GM21619 (cell line): ENCODE measurements around the gene RHOC.

ENCODE experiments used
- ATAC-seq: cut with Tn5 transposase; IDR thresholded peaks from one replicate; pipeline ENCODE4 v1.9.1; 2021; ENCODE audit not compliant: unreplicated experiment

The RHOC gene

DNA sequence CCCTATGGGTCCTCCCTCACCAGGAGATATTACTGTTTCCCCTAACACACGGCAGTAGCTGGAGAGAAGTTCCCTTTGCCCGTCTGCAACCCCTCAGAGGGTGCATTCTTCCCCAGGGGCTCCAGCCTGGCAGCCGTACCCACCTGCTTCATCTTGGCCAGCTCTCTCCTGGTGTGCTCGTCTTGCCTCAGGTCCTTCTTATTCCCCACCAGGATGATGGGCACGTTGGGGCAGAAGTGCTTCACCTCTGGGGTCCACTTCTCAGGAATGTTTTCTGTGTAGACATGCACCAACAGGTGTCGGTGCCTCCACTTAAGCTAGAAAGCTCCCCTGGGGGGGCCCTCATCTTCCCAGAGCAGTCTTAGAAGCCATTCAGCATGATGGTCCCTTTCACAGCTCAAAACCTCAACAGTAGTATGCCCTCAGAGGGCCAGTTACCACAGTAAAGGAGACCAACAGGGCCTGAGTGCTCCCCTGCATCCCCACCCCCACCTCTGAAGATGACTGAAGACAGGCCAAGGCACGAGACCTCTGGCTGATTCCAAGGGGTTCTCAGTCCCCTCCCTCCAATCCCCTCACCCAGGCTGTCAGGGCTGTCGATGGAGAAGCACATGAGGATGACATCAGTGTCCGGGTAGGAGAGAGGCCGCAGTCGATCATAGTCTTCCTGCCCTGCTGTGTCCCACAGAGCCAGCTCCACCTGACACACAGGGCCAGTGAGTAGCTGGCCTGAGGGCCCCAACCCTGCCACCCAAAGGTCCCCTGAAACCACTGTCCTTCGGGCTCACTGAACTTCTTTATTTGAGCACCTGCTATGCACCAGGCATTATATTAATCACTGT is 4.3 kb downstream of the RHOC start:
- no peak for ATAC-seq

DNA sequence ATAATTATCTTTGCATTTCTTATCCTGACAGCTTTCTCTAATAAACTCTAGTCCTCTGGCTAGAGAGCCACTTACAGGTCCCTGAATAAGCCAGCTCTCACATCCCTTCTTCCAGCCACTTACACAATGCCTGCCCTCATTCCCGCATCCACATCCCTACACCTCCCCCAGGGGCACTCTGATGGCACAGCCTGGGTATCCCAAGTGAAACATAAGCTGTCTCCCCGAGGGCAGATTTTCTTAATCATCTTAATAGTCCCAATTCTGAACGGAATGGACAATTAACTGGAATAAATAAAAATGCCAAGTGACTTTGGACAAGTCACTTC is 4.9 kb downstream of the RHOC start:
- ATAC-seq: no peak

DNA sequence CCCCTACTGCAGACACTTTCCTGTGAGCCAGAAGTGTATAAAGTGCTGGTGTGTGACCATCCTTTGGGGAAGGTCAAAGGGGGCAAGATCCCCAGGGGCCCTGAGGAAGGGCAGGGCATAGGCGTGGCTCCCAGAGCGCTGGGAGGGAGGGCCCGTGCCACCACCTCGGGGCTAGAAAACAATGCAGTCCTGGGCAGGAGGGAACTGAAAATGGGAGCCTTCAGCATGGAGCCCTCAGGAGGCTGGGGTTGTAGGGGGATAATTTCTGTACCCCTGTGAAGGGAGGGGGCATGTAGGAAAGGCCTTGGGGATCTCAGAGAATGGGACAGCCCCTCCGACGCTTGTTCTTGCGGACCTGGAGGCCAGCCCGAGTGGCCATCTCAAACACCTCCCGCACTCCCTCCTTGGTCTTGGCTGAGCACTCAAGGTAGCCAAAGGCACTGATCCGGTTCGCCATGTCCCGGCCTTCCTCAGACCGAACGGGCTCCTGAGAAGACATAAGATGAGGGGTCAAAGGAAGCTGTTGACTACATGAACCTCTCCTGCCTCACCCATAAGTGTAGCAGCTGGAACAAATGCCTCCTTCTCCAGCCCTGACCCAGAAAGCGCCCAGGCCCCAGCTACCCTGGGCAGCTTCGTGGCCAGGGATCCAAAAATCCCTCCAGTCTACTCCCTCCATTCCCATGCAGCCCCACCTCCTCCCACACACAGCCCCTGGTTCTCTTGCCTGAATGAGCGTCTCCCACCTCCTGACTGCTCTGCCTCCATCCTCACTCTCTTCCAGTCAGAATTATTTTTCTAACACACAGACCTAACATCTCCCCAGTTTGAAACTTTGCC is 5.5 kb downstream of the RHOC start:
- ATAC-seq: no peak

DNA sequence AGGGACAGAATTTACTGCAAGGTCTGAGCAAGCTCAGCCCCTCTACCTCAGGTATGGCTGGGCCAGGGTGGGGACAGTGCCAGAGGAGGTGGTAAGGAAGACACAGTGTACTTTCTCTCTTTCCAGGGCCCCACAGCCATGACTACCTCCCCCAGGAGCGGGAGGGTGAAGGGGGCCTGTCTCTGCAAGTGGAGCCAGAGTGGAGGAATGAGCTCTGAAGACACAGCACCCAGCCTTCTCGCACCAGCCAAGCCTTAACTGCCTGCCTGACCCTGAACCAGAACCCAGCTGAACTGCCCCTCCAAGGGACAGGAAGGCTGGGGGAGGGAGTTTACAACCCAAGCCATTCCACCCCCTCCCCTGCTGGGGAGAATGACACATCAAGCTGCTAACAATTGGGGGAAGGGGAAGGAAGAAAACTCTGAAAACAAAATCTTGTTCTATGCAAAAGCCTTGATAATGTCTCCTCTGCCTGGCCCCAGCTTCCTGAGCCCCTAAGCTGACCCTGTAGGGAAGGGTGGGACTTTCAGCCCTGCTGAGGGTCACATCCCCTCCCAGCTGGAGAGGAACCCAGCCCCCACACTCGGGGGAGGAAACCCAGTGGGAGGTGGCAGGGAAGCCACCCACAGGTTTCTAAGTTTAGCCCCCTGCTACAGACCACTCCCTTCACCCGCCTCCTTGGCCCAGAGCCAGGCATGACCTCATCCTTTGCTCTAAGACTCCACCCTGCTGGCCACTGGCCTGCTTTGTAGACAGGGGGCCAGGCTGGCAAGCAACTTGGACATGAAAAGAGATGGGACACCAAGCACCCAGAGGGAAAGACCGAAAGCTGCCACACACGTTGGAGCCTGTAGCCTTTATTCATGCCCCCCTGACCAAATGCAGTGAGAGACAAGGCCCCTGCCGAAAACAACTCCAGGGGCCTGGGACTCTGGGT is 6.4 kb downstream of the RHOC start:
- ATAC-seq: peak; percentile 34

DNA sequence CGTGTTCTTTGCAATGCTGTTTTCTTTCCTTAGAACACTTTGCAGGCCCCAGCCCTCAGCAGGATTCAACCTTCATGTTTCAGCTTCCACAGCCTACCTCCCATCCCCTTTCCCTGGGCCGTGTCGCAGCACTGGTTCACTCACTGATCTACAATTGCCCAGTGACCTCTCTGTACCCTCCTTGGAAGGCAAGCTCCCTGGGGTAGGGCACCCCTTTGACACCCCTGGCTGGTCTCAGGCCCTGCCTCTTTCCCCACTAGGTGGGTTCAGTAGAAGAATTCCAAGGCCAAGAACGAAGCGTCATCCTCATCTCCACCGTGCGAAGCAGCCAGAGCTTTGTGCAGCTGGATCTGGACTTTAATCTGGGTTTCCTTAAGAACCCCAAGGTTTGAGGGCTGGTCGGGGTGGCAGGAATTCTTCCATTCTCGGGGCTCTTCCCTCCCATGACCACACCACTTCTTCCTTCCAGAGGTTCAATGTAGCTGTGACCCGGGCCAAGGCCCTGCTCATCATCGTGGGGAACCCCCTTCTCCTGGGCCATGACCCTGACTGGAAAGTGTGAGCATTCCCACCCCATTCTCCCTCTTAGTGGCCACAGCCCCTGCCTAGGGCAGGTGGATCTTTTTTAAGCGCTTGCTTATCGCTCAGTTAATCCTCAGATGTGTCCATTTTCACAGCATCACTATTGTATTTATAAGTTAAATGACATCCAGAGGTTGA is 7.3 kb downstream of the RHOC start:
- ATAC-seq: no peak

DNA sequence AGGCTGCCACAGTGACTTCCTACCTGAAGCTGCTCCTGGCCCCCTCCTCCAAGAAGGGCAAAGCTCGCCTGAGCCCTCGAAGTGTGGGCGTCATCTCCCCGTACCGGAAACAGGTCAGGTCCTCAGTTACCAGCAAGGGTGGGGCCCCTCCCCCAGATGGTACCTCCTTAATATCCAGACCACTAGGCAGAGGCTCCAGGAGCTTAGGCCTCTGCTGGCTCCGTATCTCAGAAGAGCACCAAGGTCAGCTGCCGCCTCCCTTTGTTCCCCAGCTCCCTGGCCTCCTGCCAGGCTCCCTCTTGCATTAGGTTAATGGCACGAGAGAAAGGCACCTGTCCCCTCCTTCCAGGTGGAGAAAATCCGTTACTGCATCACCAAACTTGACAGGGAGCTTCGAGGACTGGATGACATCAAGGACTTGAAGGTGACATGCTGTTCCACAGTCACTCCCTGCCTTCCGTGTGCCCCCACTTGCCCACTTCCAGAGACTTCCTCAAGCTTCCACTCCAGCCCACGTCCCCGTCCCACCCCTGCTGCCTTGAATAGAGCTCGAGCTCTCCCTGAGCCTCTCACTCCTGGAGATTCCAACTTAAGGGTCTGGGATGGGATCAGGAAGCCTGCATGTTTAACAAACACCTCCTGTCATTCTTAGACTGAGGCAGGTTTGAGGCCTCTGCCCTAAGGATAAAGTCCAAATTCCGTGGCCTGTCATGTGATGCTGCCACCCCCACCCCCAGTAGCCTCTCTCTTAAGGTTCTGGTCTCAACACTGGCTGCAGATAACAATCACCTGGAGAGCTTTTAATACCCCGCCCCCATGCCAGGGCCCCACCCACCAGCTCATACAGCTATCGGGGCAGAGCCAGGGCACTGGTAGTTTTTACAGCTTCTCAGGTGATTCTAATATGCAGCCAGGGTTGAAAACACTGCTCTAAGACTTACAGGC is 8.3 kb downstream of the RHOC start:
- ATAC-seq: no peak

DNA sequence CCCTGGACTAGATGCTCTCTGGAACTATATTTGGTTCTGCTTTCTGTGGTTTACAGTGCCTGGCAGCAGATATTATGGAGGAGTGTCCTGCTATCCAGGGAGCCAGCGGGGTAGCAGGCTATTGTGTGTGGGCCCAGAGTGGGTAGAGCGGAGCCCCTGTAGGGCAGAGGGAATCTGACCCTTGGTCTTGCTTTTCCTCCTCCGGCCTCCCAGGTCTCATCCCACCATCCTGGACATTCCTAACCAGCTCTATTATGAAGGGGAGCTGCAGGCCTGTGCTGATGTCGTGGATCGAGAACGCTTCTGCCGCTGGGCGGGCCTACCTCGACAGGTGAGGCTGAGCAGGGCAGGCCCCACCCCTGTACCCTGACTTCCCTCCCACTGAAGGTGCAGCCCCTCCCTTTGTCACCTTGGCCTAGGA is 9.1 kb downstream of the RHOC start:
- no peak for ATAC-seq

DNA sequence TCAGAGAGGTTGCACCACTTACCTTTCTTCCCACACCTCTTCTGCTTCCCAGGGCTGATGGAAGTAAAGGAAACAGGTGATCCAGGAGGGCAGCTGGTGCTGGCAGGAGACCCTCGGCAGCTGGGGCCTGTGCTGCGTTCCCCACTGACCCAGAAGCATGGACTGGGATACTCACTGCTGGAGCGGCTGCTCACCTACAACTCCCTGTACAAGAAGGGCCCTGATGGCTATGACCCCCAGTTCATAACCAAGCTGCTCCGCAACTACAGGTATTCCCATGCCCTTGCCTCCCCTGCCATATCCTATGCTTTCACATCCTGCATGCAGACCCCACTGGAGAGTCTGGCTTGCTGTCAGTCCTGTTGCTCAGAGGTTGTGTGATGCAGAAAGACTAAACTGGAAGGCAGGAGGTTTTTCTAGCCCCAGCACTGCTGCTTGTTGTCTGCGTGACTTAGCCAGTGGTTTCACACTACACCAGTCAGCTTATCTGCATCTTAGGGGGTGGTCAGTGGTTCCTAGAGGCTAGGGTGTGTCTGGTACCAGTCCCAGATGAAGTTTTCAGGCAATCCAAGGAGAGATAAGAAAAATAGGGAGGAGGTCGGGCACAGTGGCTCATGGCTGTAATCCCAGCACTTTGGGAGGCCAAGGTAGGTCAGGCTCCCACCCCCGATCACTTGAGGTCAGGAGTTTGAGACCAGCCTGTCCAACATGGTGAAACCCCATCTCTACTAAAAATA is 10.2 kb downstream of the RHOC start:
- no peak for ATAC-seq

DNA sequence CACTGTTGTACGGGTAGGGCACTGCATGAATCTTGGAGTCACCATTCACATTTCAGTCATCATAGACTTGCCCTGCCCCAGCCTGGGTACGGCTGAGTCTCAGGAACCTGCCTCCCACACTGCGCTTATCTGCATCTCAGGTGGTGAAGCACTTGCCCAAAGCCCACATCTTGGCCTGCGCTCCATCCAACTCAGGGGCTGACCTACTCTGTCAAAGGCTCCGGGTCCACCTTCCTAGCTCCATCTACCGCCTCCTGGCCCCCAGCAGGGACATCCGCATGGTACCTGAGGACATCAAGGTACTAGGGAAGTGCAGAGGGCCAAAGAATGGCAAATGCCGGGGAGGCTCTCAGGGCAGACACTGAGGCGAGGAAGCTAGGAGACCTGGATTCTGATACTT is 11.7 kb downstream of the RHOC start:
- ATAC-seq: no peak

DNA sequence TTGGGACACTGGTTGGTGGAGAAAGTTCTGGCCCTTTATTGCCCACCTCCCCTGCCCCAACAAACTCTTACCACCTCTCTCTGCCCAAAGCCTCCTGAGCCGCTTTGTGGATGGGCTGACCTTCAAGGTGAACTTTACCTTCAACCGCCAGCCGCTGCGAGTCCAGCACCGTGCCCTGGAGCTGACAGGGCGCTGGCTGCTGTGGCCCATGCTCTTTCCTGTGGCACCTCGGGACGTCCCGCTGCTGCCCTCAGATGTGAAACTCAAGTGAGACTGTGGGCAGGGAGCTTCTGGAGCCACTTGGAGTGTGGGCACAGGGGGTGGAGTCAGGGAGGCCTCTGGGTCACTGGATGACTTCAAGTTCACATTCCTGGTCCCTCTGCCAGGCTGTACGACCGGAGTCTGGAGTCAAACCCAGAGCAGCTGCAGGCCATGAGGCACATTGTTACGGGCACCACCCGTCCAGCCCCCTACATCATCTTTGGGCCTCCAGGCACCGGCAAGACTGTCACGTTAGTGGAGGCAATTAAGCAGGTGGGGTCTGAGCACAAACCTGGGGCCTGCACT is 12.5 kb downstream of the RHOC start:
- ATAC-seq: no peak

DNA sequence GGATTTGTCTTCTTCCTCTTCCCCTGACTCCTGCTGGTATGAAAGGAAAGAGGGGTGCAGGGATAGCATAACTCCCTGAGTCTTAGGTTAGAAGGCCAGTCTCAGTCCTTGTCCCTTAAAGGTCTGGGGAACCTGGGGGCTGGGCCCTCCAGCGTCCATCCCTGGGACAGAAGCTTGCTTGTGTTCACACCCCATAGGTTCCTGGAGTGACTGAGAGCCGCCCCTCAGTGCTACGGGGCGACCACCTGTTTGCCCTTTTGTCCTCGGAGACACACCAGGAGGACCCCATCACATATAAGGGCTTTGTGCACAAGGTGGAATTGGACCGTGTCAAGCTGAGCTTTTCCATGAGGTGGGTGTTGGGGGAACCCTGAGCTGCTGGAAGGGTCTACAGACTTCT is 13.1 kb downstream of the RHOC start:
- no peak for ATAC-seq

DNA sequence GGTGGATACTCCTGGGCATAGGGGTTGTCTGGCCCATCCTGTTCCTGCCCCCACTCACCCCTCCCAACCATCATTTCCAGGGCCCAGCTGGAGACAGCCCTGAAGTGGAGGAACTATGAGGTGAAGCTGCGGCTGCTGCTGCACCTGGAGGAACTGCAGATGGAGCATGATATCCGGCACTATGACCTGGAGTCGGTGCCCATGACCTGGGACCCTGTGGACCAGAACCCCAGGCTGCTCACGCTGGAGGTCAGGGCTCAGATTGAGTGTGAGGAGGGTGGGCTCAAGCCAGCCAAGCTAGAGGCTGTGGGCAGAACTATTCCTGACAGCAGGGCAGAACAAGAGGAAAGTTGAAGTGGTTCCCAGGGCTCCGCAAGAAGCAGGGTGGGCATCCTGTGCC is 14.2 kb downstream of the RHOC start:
- ATAC-seq: no peak

DNA sequence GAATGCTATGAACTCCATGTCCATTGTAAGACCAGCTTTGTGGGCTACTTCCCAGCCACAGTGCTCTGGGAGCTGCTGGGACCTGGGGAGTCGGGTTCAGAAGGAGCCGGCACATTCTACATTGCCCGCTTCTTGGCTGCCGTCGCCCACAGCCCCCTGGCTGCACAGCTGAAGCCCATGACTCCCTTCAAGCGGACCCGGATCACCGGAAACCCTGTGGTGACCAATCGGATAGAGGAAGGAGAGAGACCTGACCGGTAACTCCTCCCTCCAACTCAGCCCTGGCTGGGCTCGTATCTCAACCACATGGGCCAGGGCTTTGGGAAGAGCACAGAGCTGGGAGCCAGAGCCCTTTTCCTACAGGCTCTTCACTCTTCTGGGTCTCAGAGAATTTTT is 17.1 kb downstream of the RHOC start:
- ATAC-seq: no peak

DNA sequence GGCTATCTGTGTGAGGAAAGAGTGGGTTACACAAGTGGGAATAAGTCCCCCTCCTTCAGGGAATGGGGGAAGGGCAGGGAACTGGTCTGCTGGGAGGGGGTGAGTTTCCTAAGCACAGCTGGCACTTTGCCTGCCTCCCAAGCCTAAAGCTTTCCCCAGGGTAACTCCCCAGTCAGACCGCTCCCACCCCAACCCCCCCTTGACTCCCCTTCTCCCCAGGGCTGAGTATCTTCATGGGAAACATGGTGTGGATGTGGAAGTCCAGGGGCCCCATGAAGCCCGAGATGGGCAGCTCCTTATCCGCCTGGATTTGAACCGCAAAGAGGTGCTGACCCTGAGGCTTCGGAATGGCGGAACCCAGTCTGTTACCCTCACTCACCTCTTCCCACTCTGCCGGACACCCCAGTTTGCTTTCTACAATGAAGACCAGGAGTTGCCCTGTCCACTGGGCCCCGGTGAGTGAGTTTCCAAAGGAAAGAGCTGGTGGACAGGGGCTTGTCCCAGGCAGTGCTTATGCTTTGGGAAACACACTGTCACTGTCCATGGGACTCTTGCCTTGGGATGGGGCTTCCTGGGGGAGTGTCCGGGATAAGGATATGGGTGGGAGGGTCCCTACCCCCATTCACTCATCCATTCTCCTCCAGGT is 17.6 kb downstream of the RHOC start:
- ATAC-seq: no peak

DNA sequence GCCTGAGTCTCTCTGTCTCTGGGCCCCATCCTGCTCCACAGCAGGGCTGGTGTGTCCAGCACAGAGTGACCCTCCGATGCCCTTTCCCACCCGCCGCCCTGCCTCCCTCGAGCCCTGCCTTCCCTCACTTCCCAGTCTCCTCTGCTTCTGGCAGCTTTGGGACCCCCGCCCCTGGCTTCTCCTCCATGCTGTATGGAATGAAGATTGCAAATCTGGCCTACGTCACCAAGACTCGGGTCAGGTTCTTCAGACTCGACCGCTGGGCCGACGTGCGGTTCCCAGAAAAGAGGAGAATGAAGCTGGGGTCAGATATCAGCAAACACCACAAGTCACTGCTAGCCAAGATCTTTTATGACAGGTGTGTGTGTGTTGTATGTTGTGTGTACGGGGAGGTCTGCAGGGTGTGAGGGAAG is 18.1 kb downstream of the RHOC start:
- ATAC-seq: no peak

DNA sequence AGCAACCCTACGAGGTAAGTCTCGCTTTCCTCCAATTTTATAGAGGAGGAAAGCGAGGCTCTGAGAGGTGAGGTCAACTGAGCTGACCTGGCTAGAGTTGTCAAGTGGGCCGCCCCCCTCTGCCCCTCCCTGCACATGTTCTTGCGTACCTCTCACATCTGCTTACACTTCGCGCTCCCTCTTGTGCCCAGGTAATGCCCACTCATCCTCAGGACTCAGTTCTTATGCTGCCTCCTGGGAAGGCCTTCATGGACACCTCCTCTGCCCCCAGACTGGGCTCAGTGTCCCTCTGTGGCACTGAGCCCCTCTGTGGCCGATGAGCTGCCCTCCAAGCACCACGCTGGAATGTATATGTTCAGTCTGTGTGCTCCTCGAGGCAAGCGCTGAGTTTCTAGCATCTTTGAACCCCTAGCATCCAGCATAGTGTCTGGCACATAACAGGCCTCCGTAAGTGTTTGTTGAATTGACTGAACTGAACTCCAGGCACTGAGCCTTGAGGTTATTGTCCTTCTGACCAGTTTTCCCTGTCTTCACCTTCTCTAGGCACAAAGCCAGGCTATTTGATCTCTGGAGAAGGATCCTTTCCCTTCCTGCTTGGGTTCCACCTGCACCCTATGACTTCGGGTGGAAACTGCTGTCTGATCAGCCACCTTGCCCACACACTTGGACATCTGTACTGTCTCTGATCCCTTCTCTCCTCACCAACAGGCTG is 19.0 kb downstream of the RHOC start:
- ATAC-seq: no peak

DNA sequence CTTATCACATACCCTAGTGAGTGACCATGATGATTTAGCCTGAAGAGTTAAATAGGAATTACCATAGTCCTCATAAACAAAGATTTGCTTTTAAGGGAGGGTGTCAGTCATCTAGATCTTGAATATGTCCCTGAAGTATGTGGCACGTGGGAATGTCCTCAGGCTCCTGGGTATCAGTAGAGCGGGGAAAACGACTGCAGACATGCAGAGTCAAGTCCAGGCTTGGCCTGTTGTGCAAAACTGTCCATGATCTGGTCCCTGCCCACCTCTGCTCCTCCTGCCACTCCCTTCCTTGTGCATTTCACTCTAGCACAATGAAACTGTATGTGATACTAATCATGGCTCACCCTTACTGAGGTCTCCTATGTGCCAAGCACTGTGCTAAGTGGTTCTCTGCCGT is 19.6 kb downstream of the RHOC start:
- no peak for ATAC-seq
